SJSA1 (cell line): Measurements from ENCODE around the gene MTREX. TPM values are rescaled to one million over a fixed set of nuclear protein-coding genes. Genes with fewer than 3 reads are reported as not detected.

Experiments used
- DNase-seq, 2 experiments: peaks; one replicate each; pipeline ENCODE4 v3.0.0-alpha.2; 2015 to 2020; ENCODE audit warnings: low spot score in 2 of 2, low read depth in 1 of 2
- H3K27ac ChIP-seq: fragments of 250-450 bp; sonication (Bioruptor Pico); 2 replicates; pipeline ENCODE4 v1.5.1; 2020; ENCODE audit warnings: mild to moderate bottlenecking, moderate library complexity
- H3K27me3 ChIP-seq: fragments of 250-450 bp; sonication (Bioruptor Pico); replicated peaks from 2 replicates; pipeline ENCODE4 v1.5.1; 2020; ENCODE audit warnings: mild to moderate bottlenecking, moderate library complexity
- H3K36me3 ChIP-seq: fragments of 250-450 bp; sonication (Bioruptor Pico); 2 replicates; pipeline ENCODE4 v1.5.1; 2020; ENCODE audit warnings: mild to moderate bottlenecking
- H3K4me1 ChIP-seq: fragments of 250-450 bp; sonication (Bioruptor Pico); replicated peaks from 2 replicates; pipeline ENCODE4 v1.6.1; 2021; ENCODE audit warnings: mild to moderate bottlenecking
- H3K4me3 ChIP-seq: fragments of 250-450 bp; sonication (Bioruptor Pico); 2 replicates; pipeline ENCODE4 v1.5.1; 2020; ENCODE audit warnings: mild to moderate bottlenecking
- H3K9me3 ChIP-seq: fragments of 250-450 bp; sonication (Bioruptor Pico); replicated peaks from 2 replicates; pipeline ENCODE4 v1.5.1; 2020; ENCODE audit warnings: mild to moderate bottlenecking
- total RNA-seq: library from RNA; depleted of rRNA; stranded (reverse); fragments of >200 nt; shearing (Covaris generic); gene quantifications from 2 replicates; pipeline ENCODE4 v1.2.3, GENCODE V29; 2014

Gene MTREX
- total RNA-seq, 1 experiment from 2014 or later, result 93.3 TPM

DNA sequence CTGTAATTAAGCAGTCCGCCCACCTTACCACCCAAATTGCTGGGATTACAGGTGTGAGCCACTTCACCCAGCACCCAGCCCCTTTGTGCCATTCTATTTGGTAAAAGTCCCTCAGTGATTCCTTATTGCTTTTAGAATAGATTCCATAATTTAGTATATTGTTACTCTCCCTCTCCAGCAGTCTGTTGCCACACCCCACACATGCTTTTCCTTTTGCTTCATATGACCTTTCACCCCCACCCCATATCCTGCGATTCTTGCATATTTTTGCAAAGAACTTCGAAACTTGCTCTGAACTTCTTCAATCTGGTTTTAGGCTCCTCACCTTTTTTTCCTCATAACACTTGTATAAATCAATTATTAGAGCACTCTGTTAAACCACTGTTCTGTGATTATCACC, 100.2 kb downstream of the MTREX start:
- H3K4me3 ChIP-seq, result no peak overlapping the region
- no peak for DNase-seq
- H3K9me3 ChIP-seq, result no peaks in the 10 kb centered on the region
- H3K4me1 ChIP-seq, result no peaks in the 10 kb centered on the region
- H3K27ac ChIP-seq, result no peak overlapping the region
- no peaks in the 10 kb centered on the region for H3K27me3 ChIP-seq
- peaks cover 43% of the 10 kb centered on the region for H3K36me3 ChIP-seq

DNA sequence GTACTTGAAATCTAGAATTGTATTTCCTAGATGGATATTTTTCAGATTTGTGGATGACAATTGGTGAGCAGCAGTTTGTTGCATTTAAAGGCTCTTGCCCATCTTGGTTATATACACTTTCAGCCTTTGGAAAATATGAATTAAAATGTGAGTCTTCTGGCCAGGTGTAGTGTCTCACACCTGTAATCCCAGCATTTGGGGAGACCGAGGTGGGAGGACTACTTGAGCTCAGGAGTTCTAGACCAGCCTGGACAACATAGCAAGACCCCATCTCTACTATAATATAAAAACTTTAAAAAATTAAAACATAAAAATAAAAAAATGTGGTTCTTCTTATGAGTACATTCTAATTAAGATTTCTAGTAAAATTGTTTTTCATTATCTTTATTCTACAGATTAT, 102.0 kb downstream of the MTREX start:
- H3K4me1 ChIP-seq, result no peaks in the 10 kb centered on the region
- no peak for DNase-seq
- H3K27me3 ChIP-seq, result no peaks in the 10 kb centered on the region
- no peak overlapping the region for H3K4me3 ChIP-seq
- peaks cover 43% of the 10 kb centered on the region for H3K36me3 ChIP-seq
- H3K27ac ChIP-seq, result no peak overlapping the region
- no peaks in the 10 kb centered on the region for H3K9me3 ChIP-seq

DNA sequence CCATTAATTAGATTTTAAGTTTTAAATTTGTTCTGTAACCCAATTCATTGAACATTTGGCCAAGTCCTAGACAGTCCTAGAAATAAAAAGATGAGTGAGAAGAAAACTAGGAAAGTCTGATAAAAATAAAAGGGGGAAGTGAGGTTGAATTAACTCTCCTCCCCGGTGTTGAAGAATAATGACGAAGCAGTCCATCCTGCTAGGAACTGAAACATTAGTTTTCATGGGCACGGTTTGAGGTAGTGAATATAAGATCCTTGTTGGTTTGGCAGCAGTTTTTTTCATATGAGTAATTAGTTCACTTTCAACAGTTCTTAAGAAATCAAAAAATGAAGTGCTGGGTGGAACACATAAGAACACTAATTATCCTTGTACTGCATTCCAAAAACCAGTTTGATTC, 103.1 kb downstream of the MTREX start:
- Histone ChIP-seq H3K27ac (no peak overlapping the region), H3K9me3 (no peaks in the 10 kb centered on the region), H3K4me3 (no peak overlapping the region), H3K27me3 (no peaks in the 10 kb centered on the region), H3K4me1 (no peaks in the 10 kb centered on the region), H3K36me3 (peaks cover 43% of the 10 kb centered on the region)
- DNase-seq, result no peak

DNA sequence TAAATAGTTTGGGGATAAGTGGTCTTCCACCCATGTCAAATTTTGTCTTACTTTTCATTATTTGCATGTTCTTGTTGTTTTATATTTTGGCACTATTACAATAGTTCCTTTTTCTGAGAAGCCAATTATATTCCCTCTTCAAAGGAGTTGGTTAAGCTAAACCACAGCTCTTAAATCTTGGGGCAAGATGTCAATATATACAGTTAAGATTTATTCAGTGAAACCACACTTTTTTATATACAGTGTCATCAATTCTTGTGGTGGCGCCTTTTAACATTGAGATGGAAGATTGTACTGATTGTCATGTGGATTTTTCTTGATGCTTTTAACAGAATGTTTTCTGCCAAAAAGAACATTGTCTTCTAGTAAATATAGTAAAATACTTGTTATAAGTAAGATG, 104.1 kb downstream of the MTREX start:
- Histone ChIP-seq H3K36me3 (peaks cover 40% of the 10 kb centered on the region), H3K27me3 (no peaks in the 10 kb centered on the region), H3K4me3 (no peak overlapping the region), H3K27ac (no peak overlapping the region), H3K9me3 (no peaks in the 10 kb centered on the region), H3K4me1 (no peaks in the 10 kb centered on the region)
- DNase-seq, result no peak

DNA sequence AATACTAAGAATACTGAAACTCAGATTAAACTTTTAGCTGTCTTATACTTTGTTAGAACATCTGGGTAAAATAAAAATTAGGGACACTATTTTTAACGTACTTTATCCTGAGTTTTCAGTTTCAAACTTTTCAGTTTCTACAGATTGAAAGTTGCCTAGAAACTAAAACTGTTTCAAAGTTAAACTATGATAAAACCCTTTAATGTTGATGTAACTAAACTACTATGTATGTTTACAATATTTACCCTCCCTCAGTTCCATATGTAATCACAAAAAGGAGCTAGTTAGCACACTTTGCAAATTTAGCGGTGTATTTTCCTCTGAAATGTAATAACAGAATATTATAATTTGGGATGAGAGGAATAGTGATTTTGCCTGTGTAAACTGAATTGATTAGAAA, 105.9 kb downstream of the MTREX start:
- H3K9me3 ChIP-seq, result no peaks in the 10 kb centered on the region
- H3K27me3 ChIP-seq, result no peaks in the 10 kb centered on the region
- H3K27ac ChIP-seq, result no peak overlapping the region
- H3K36me3 ChIP-seq, result peaks cover 44% of the 10 kb centered on the region
- H3K4me1 ChIP-seq, result peaks cover under 1% of the 10 kb centered on the region; the same call in 1 of the 2 replicates
- no peak overlapping the region for H3K4me3 ChIP-seq
- DNase-seq, result no peak

DNA sequence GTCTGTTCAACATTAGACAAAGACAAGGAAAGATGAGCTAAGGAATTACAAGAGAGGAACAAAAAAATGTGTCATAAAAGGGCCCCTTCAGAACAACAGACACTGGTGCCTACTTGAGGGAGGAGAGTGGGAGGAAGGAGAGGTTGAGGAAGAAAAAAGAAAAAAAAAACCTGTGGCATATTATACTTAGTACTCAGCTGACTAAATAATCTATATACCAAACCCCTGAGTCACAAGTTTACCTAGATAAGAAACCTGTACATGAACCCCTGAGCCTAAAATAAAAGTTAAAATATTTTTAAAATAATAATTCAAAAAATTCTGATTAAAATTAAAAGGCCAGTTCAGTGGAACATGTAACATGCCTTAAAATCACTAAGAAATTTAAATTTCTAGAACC, 107.3 kb downstream of the MTREX start:
- Histone ChIP-seq H3K4me3 (no peak overlapping the region), H3K9me3 (no peaks in the 10 kb centered on the region), H3K4me1 (peaks cover 15% of the 10 kb centered on the region), H3K27ac (no peak overlapping the region), H3K36me3 (peaks cover 44% of the 10 kb centered on the region), H3K27me3 (no peaks in the 10 kb centered on the region)
- DNase-seq, result no peak

DNA sequence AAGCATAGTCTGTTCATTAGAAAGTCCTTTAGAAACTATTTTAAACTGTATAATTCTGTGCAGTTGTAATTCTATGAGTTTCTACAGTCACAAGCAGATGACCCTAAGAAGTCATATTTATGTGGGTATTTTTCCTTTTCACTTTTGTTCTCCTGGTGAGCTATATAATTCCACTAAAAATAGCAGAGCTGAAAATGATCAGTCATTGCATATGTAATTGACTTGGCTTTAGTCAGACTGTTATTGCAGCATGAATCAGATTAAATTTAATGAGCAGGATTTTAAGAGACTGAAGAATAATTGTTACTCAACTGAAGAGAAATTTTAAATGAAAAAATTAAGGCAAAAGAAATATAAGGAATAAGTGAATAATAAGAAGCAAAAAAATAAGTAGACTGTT, 108.5 kb downstream of the MTREX start:
- H3K36me3 ChIP-seq, result peaks cover 44% of the 10 kb centered on the region
- DNase-seq, result no peak
- peaks cover 27% of the 10 kb centered on the region for H3K4me1 ChIP-seq
- H3K27me3 ChIP-seq, result no peaks in the 10 kb centered on the region
- no peak overlapping the region for H3K4me3 ChIP-seq
- H3K27ac ChIP-seq, result no peak overlapping the region
- no peaks in the 10 kb centered on the region for H3K9me3 ChIP-seq

DNA sequence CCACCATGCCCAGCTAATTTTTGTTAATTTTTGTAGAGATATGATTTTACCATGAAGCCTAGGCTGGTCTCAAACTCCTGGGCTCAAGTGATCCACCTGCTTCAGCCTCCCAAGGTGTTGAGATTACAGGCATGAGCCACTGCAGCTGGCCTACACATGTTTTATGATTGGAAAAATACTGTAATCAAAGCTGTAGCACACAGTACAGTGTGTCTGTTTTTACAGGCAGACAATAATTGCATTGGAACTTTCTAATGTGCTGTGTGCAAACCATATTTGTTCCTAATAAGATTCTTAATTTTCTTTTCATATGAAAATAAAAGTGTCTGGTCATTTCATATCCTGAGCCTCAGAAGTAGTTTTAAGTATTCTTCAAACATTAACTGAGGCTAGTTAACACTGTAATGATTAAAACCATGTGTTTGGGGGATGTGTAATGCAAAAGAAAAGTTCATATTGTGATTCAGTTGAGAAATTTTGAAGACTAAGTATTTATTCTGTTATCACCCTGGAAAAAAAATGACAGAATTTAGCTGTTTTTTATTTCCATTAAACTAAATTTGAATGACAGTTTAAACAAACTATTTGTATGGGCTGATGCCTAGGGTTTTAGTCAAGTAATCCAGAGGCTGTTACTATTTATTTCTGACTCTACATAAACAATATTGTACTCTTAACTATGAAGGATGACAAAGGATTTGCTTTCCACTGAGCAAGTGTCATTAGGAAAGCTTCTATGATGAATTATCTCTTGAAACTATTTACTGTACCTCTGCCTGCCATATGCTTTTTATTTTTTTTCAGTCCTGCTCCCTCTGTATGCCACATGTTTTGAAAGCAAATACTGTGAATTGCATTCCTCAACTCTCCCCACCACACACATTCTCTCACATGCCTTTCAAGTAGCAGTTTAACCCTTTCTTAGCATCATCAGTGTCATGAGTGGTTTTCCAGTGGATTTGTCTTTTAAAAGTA, 111.5 kb downstream of the MTREX start:
- Histone ChIP-seq H3K27me3 (no peaks in the 10 kb centered on the region), H3K4me3 (no peak overlapping the region), H3K4me1 (peaks cover 28% of the 10 kb centered on the region), H3K36me3 (peaks cover 54% of the 10 kb centered on the region), H3K27ac (peak overlapping the region; percentile 21; the same call in 1 of the 2 replicates), H3K9me3 (no peaks in the 10 kb centered on the region)
- DNase-seq, result peak in 1 of 2 experiments; percentile 74

DNA sequence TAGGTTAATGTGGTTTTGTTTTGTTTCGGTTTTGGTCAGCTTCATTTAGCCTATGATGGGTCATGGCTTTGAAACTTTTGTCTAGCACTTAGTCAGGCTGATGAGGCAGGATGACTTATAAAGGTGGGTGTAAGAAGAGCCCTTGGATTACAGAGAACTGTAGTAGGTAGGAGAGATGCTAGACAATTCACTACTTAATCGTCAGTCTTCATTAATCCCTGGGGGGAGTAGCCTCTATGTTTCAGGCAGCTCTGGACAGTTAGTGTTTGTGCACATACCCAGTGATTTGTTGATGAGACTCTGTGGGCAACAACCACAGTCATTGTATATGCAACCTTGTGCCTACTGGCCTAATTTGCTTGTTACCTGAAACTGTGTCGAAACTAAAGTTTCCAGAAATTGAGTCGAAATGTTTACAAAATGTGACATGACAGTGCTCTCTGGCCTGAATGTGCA, 113.3 kb downstream of the MTREX start:
- peak in 1 of 2 experiments; percentile 20 for DNase-seq

DNA sequence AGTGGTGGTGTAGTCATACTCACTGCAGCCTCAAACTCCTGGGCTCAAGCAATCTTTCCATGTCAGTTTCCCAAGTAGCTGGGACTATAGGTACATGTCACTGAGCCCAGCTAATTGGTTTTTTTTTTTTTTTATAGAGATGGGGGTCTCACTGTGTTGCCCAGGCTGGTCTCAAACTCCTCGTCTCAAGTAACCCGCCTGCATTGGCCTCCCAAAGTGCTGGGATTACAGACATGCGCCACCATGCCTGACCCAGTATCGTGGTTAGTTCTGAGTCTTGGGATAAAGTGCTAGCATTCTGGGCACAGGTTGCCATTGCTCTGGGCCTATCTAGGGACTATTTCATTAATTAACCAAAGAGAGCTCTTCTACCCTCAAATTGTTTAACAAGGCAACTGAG, 118.7 kb downstream of the MTREX start:
- DNase-seq, result no peak
- no peak overlapping the region for H3K27ac ChIP-seq

More for the DNA sequence above, 113.3 kb downstream of the MTREX start:
- Histone ChIP-seq H3K27me3 (no peaks in the 10 kb centered on the region), H3K4me1 (peaks cover 28% of the 10 kb centered on the region), H3K9me3 (no peaks in the 10 kb centered on the region), H3K36me3 (peaks cover 52% of the 10 kb centered on the region), H3K27ac (no peak overlapping the region), H3K4me3 (no peak overlapping the region)

DNA sequence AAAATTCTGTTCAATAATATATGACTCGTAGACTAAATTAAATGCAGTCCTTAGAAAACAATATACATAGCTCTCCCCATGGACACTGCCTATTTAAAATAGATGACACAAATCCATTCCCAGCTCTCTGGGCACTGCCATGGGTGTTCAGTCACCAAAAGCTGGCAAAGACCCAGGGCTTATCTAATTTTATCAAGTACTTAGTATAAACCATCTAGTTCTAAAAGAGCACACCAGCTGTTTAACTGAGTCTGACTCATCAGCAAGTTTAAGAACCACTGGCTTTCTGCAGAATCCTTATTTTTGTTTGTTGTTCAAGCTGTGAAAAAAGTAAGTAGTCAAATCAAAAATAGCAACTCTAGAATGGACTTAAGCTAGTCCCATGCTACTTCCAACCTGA, 119.4 kb downstream of the MTREX start:
- Histone ChIP-seq H3K27ac (no peak overlapping the region), H3K36me3 (peaks cover 65% of the 10 kb centered on the region), H3K4me1 (peaks cover 10% of the 10 kb centered on the region), H3K9me3 (no peaks in the 10 kb centered on the region), H3K4me3 (no peak overlapping the region), H3K27me3 (no peaks in the 10 kb centered on the region)
- peak; percentile 42 to 65 for DNase-seq

More for the DNA sequence above, 118.7 kb downstream of the MTREX start:
- H3K27me3 ChIP-seq, result no peaks in the 10 kb centered on the region
- H3K9me3 ChIP-seq, result no peaks in the 10 kb centered on the region
- H3K36me3 ChIP-seq, result peaks cover 68% of the 10 kb centered on the region
- no peak overlapping the region for H3K4me3 ChIP-seq
- peaks cover 10% of the 10 kb centered on the region for H3K4me1 ChIP-seq

DNA sequence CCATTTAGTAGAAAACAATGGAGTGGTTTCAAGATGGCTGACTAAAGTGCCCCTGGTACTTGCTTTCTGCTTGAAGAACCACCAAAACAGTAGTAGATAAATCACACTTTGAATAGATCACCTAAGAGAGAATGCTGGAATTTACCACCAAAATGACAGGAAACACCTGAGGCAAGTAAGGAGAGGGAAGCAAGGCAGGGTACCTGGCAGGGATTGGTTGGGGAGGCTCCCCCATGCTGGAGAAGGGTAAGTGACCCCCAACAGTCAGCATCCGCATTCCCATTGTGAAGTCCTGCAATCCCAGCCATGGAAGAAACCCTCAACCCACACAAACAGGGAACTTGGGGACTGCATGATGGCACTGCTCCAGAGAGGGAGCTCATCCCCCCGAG, 121.4 kb downstream of the MTREX start:
- DNase-seq, result no peak
- peaks cover 48% of the 10 kb centered on the region for H3K36me3 ChIP-seq

DNA sequence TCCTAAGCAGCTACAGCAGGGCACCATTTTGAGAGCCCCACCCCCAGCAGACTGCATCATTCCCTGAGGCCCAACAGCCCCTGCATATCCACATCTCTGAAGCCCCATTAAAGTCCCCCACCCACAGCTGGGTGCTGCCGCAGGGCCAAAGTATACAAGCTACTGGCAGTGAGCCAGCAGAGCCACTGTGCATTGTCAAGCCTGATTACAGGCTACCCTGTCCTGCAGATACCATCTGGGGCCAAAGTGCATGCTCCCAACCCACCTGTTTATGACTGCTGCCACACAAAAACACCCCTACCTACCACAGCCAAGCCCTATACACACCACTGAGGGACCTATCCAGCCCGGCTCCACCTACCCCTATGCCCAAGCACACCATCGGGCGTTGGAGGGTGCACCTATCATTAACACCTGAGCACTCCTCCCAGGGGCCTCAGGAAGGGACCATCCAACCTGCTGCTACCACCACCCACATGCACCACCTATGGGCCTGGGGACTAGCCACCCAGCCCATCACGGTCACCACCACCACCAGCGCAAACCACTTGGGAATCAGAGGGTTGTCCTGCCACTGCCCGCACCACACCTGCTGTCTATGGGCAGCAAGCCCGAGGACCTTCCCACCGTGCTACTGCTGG, 121.9 kb downstream of the MTREX start:
- Histone ChIP-seq H3K9me3 (no peaks in the 10 kb centered on the region), H3K27ac (no peak overlapping the region), H3K27me3 (no peaks in the 10 kb centered on the region), H3K36me3 (peaks cover 43% of the 10 kb centered on the region), H3K4me1 (peaks cover 10% of the 10 kb centered on the region), H3K4me3 (no peak overlapping the region)
- no peak for DNase-seq

More for the DNA sequence above, 121.4 kb downstream of the MTREX start:
- Histone ChIP-seq H3K4me1 (peaks cover 10% of the 10 kb centered on the region), H3K9me3 (no peaks in the 10 kb centered on the region), H3K4me3 (no peak overlapping the region), H3K27me3 (no peaks in the 10 kb centered on the region), H3K27ac (no peak overlapping the region)

DNA sequence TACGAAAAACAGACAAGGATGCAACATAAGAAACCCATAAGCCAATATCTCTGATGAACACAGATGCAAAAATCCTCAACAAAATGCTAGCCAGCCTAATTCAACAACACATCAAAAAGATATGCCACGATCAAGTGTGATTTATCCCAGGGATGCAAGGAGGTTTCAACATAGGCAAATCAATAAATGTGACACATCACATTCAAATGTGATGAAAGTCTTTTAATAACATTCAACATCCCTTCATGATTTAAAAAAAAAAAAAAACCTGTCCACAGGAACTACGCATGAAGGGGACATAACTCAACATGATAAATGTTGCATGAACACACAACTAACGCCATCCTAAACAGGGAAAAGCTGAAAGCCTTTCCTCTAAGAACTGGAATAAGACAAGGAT, 124.8 kb downstream of the MTREX start:
- Histone ChIP-seq H3K9me3 (no peaks in the 10 kb centered on the region), H3K4me3 (no peak overlapping the region), H3K4me1 (peaks cover 10% of the 10 kb centered on the region), H3K27ac (no peak overlapping the region), H3K27me3 (no peaks in the 10 kb centered on the region), H3K36me3 (peaks cover 33% of the 10 kb centered on the region)
- DNase-seq, result no peak
